AG20443 (cell line): ENCODE data around the gene TNS1.

ENCODE experiments used
- DNase-seq: peaks from one replicate; pipeline ENCODE4 v3.0.0; 2012; ENCODE audit warnings: low spot score, mixed read lengths

The TNS1 gene

GRCh38 chr2:217980036-217980435 lies 22.8 kb downstream of the TNS1 start:
- DNase-seq = peak; percentile 77

- DNase-seq = no peak
These were observed 23.5 kb downstream of the TNS1 start for GRCh38 chr2:217979151-217979811.

GRCh38 chr2:217978536-217979150 lies 24.2 kb downstream of the TNS1 start:
- no peak for DNase-seq

GRCh38 chr2:217977840-217978535 lies 24.8 kb downstream of the TNS1 start:
- DNase-seq = no peak

- DNase-seq = no peak
These were observed 26.5 kb downstream of the TNS1 start for GRCh38 chr2:217976301-217976700.

- DNase-seq = no peak
These were observed 27.2 kb downstream of the TNS1 start for GRCh38 chr2:217975626-217976025.

GRCh38 chr2:217974389-217975005 lies 28.3 kb downstream of the TNS1 start:
- no peak for DNase-seq

- DNase-seq = no peak
These were observed 29.6 kb downstream of the TNS1 start for GRCh38 chr2:217973008-217973787.

- no peak for DNase-seq
These were observed 30.3 kb downstream of the TNS1 start for GRCh38 chr2:217972490-217972889.

- DNase-seq = no peak
These were observed 30.8 kb downstream of the TNS1 start for GRCh38 chr2:217972037-217972436.

GRCh38 chr2:217971166-217971565 lies 31.6 kb downstream of the TNS1 start:
- DNase-seq = no peak

- no peak for DNase-seq
These were observed 32.6 kb downstream of the TNS1 start for GRCh38 chr2:217970206-217970605.

GRCh38 chr2:217969588-217969987 lies 33.2 kb downstream of the TNS1 start:
- no peak for DNase-seq

- no peak for DNase-seq
These were observed 34.8 kb downstream of the TNS1 start for GRCh38 chr2:217968023-217968422.

- no peak for DNase-seq
These were observed 36.2 kb downstream of the TNS1 start for GRCh38 chr2:217966423-217967070.

GRCh38 chr2:217964275-217965161 lies 38.3 kb downstream of the TNS1 start:
- DNase-seq = no peak

- no peak for DNase-seq
These were observed 42.4 kb downstream of the TNS1 start for GRCh38 chr2:217960351-217960750.

GRCh38 chr2:217959723-217960122 lies 43.1 kb downstream of the TNS1 start:
- DNase-seq = no peak

GRCh38 chr2:217958884-217959225 lies 43.9 kb downstream of the TNS1 start:
- no peak for DNase-seq

GRCh38 chr2:217958206-217958883 lies 44.5 kb downstream of the TNS1 start:
- DNase-seq = no peak
